Smooth muscle cell (in vitro differentiated cells): ENCODE results near the gene NUP42. TPM values are rescaled to one million over a fixed set of nuclear protein-coding genes. Genes with fewer than 3 reads are reported as not detected.

Experiments used
- DNase-seq: peaks from one replicate; lab custom pipeline; 2025; ENCODE audit not compliant: unreplicated experiment; lab: John Stamatoyannopoulos, UW
- H2AFZ ChIP-seq: fragments of 200-600 bp; sonication (generic); 2 replicates; pipeline ENCODE4 v1.6.0; 2016; ENCODE audit warnings: antibody characterized with exemption, low read depth, mild to moderate bottlenecking
- H3F3A ChIP-seq: fragments of 200-600 bp; sonication (generic); 2 replicates; pipeline ENCODE4 v1.6.0; 2017; ENCODE audit warnings: antibody characterized with exemption, low read depth
- H3K27ac ChIP-seq: fragments of 200-600 bp; sonication (generic); 2 replicates; pipeline ENCODE4 v1.5.1; 2016; ENCODE audit warnings: low read depth, mild to moderate bottlenecking
- H3K27me3 ChIP-seq: fragments of 200-600 bp; sonication (generic); 2 replicates; pipeline ENCODE4 v1.6.1; 2016; ENCODE audit warnings: low read depth, mild to moderate bottlenecking
- H3K36me3 ChIP-seq: fragments of 200-600 bp; sonication (generic); 2 replicates; pipeline ENCODE4 v1.5.1; 2016; ENCODE audit warnings: low read depth
- H3K4me1 ChIP-seq: fragments of 200-600 bp; sonication (generic); 2 replicates; pipeline ENCODE4 v1.5.1; 2016; ENCODE audit warnings: low read depth
- H3K4me2 ChIP-seq: fragments of 200-600 bp; sonication (generic); 2 replicates; pipeline ENCODE4 v1.6.0; 2016; ENCODE audit warnings: mild to moderate bottlenecking
- H3K4me3 ChIP-seq: fragments of 200-600 bp; sonication (generic); 2 replicates; pipeline ENCODE4 v1.5.1; 2016; ENCODE audit warnings: mild to moderate bottlenecking
- H3K79me2 ChIP-seq: fragments of 200-600 bp; sonication (generic); 2 replicates; pipeline ENCODE4 v1.6.0; 2016; ENCODE audit warnings: low read depth, mild to moderate bottlenecking
- H3K9ac ChIP-seq: fragments of 200-600 bp; sonication (generic); 2 replicates; pipeline ENCODE4 v1.6.0; 2016; ENCODE audit warnings: low read depth
- H3K9me3 ChIP-seq: fragments of 200-600 bp; sonication (generic); replicated peaks from 2 replicates; pipeline ENCODE4 v1.5.1; 2016; ENCODE audit warnings: low read depth
- H4K20me1 ChIP-seq: fragments of 200-600 bp; sonication (generic); 2 replicates; pipeline ENCODE4 v1.6.0; 2016; ENCODE audit warnings: low read depth
- WGBS: methylation state at CpG from one replicate; pipeline ENCODE4 v1.1.7; 2016; ENCODE audit warnings: low lambda C conversion rate; 5-methylcytosine and 5-hydroxymethylcytosine counted together
- polyA plus RNA-seq: library from polyadenylated mRNA; unstranded; fragments of >200 nt; fragmentation: Nextera tagmentation; extraction: Ambion mirVana; gene quantifications from 2 replicates; pipeline ENCODE4 v1.2.1, GENCODE V29; 2016
- total RNA-seq: library from RNA; depleted of rRNA; stranded (reverse); fragments of >200 nt; gene quantifications from 2 replicates; pipeline ENCODE4 v1.2.3, GENCODE V29; 2014
- TF ChIP-seq, protein P1 (sequence below): fragments of 200-600 bp; sonication (generic); IDR thresholded peaks from 2 replicates; pipeline ENCODE4 v1.5.1; 2017; ENCODE audit warnings: borderline replicate concordance, mild to moderate bottlenecking, antibody characterized with exemption; ENCODE audit not compliant: insufficient read depth, poor library complexity, severe bottlenecking

Gene NUP42
- total and polyA plus RNA-seq, 2 experiments from 2014 or later: 16.4 to 18.1 TPM

DNA sequence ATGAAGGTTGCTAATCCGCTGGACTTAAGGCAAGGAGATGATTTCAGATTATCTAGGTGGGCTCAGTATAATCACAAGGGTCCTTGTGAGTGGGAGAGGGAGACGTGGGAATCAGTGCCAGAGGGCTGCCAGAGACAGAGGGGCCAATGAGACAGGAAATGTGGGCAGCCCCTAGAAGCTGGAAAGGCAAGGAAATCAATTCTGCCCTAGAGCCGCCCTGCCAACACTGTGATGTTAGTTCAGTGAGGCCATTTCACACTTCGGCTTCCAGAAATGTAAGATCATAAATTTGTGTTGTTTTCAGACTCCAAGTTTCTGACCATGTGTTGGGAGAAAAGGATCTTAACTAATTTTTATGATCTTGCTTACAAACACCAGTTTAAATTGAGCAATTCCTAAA is 61.1 kb downstream of the NUP42 start:
- Histone ChIP-seq H3K9me3 (no peaks in the 10 kb centered on the region), H3K4me2 (no peak overlapping the region), H3K27me3 (no peaks in the 10 kb centered on the region), H3K79me2 (no peaks in the 10 kb centered on the region), H3K4me1 (peaks cover 7% of the 10 kb centered on the region), H4K20me1 (no peaks in the 10 kb centered on the region), H2AFZ (no peak overlapping the region), H3F3A (peaks cover 9% of the 10 kb centered on the region), H3K4me3 (no peak overlapping the region), H3K27ac (no peak overlapping the region), H3K9ac (no peak overlapping the region), H3K36me3 (no peaks in the 10 kb centered on the region)
- no peak for DNase-seq
- TF ChIP-seq, protein P1, sequence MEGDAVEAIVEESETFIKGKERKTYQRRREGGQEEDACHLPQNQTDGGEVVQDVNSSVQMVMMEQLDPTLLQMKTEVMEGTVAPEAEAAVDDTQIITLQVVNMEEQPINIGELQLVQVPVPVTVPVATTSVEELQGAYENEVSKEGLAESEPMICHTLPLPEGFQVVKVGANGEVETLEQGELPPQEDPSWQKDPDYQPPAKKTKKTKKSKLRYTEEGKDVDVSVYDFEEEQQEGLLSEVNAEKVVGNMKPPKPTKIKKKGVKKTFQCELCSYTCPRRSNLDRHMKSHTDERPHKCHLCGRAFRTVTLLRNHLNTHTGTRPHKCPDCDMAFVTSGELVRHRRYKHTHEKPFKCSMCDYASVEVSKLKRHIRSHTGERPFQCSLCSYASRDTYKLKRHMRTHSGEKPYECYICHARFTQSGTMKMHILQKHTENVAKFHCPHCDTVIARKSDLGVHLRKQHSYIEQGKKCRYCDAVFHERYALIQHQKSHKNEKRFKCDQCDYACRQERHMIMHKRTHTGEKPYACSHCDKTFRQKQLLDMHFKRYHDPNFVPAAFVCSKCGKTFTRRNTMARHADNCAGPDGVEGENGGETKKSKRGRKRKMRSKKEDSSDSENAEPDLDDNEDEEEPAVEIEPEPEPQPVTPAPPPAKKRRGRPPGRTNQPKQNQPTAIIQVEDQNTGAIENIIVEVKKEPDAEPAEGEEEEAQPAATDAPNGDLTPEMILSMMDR: no peak
- 87% methylated on average over 4 of the region's 4 CpGs for WGBS

DNA sequence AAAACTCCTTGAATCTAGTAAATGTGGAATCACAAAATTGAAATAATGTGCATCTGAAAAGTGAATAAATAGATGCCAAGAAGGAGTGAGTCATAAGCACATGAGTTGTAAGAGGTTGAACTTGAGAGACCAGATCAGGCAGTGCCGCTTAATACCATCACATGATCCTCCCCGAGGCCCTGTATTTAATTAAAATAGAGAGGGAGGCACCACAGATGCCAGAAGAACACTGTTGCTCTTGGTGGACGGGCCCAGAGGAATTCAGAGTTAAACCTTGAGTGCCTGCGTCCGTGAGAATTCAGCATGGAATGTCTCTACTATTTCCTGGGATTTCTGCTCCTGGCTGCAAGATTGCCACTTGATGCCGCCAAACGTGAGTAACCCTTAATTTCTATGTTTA is 64.7 kb downstream of the NUP42 start, which contains the start of gene GPNMB:
TSS of gene GPNMB (plus strand) at position 221 of the 400 bp plus-strand sequence. CDS start at position 304, 83 bp downstream.
- no peaks in the 10 kb centered on the region for H3K79me2 ChIP-seq
- TF ChIP-seq, protein P1: no peak
- peak within 1 kb of the TSS; percentile 43 for H3K4me3 ChIP-seq

DNA sequence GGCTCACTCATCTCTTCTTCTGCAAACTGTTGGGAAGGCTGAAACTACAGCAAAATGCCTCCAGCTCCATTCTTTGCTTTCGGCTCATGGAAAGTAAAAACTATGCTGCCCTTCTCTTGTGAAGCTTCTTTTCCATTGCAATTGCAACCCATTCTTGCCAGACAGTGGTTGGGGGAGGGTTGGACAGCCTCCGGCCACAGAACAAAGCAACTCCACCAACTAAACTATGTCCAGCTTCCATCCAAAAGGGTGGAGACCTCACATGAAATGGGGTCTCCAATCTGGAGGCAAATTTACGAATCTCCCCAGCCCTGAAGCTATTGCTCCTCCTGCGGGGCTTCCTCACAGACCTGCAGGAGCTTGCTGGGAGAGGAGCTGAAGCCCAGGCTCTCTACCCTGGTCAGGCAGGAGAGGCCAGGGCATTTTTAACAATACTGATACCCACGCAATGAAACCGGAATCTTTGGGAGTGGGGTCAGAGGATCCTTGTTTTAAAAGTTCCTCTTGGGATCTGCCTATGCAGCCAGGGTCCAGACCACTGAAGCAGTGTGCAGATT is 65.3 kb downstream of the NUP42 start:
- Histone ChIP-seq H3K9ac (no peak overlapping the region), H3K4me1 (peaks cover 7% of the 10 kb centered on the region), H3K36me3 (no peaks in the 10 kb centered on the region), H3K27ac (peak overlapping the region; percentile 64), H3K79me2 (no peaks in the 10 kb centered on the region), H4K20me1 (no peaks in the 10 kb centered on the region), H3F3A (peaks cover 9% of the 10 kb centered on the region), H3K4me2 (peak overlapping the region; percentile 79), H2AFZ (peak overlapping the region; percentile 82), H3K27me3 (no peaks in the 10 kb centered on the region), H3K4me3 (peak overlapping the region; percentile 43), H3K9me3 (no peaks in the 10 kb centered on the region)
- TF ChIP-seq, protein P1: no peak
- 66% methylated on average over 6 of the region's 6 CpGs for WGBS
- DNase-seq: no peak

More for the DNA sequence above, 64.7 kb downstream of the NUP42 start, which contains the start of gene GPNMB:
- H3K27me3 ChIP-seq: no peaks in the 10 kb centered on the region
- no peaks in the 10 kb centered on the region for H3K36me3 ChIP-seq
- peak within 1 kb of the TSS; percentile 82 for H2AFZ ChIP-seq
- 18% methylated on average over 7 of the region's 7 CpGs for WGBS
- no peak for DNase-seq
- peak within 1 kb of the TSS; percentile 64 for H3K27ac ChIP-seq
- H4K20me1 ChIP-seq: no peaks in the 10 kb centered on the region
- peak within 1 kb of the TSS; percentile 79 for H3K4me2 ChIP-seq
- H3K9ac ChIP-seq: no peak within 1 kb of the TSS
- H3F3A ChIP-seq: peaks cover 9% of the 10 kb centered on the region
- peaks cover 7% of the 10 kb centered on the region for H3K4me1 ChIP-seq
- H3K9me3 ChIP-seq: no peaks in the 10 kb centered on the region

DNA sequence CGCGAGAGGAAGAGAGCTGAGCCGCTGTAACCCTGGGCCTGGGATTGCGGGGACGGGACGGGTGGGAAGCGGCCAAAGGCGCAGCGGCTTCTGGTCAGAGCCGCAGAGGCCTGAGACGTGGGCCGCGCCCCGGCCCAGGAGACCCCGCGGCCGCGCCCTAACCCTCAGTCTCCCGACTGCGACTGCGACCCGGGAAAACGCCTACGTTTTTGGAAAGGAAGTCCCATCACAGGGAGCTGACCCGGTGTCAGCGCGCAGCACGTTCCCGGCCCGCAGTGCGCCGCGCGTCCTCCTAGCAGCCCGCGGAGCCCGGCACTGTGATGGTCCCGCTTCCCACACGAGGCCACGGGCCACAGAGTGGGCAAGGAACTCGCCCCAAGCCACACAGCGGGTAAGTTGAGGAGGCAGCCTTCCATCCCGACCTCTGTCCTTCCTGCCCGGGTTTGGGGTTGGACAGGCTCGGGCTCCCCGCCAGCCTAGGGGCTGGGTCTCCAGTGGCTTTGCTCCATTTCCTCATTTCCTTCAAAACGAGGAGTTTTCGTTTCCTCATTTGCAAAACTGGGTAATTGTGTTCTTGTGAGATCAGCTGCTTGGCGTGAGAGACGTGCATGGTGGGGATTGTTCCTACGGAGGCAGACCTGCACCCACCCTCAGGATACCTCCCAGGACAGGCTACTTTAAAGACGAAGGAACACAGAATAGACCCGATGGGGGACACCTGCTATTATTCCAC is 65.9 kb downstream of the NUP42 start:
- peak overlapping the region; percentile 43 for H3K4me3 ChIP-seq
- TF ChIP-seq, protein P1: no peak
- H3K4me1 ChIP-seq: peaks cover 7% of the 10 kb centered on the region
- H3K4me2 ChIP-seq: peak overlapping the region; percentile 79
- no peaks in the 10 kb centered on the region for H3K27me3 ChIP-seq
- H3K9me3 ChIP-seq: no peaks in the 10 kb centered on the region
- DNase-seq: no peak
- H4K20me1 ChIP-seq: no peaks in the 10 kb centered on the region
- H3K79me2 ChIP-seq: no peaks in the 10 kb centered on the region
- H3F3A ChIP-seq: peaks cover 9% of the 10 kb centered on the region
- H3K9ac ChIP-seq: no peak overlapping the region
- no peaks in the 10 kb centered on the region for H3K36me3 ChIP-seq
- H3K27ac ChIP-seq: peak overlapping the region; percentile 64
- peak overlapping the region; percentile 82 for H2AFZ ChIP-seq
- WGBS: 46% methylated on average over 43 of the region's 53 CpGs
